Myocyte (in vitro differentiated cells): Measurements from ENCODE around the gene NTN1. TPM values are rescaled to one million over a fixed set of nuclear protein-coding genes. Genes with fewer than 3 reads are reported as not detected.
A peak's percentile ranks its signal among the peaks of the same experiment; 100 is the strongest.

Source experiments
- DNase-seq: peaks from one replicate; pipeline ENCODE4 v3.0.0-alpha.2; 2012; ENCODE audit warnings: low read depth
- total RNA-seq: library from RNA; depleted of rRNA; stranded (reverse); fragments of >200 nt; gene quantifications from 2 replicates; pipeline ENCODE4 v1.2.3, GENCODE V29; 2014

Gene NTN1
- total RNA-seq, 1 donor from 2014 or later: 1.2 TPM

DNA sequence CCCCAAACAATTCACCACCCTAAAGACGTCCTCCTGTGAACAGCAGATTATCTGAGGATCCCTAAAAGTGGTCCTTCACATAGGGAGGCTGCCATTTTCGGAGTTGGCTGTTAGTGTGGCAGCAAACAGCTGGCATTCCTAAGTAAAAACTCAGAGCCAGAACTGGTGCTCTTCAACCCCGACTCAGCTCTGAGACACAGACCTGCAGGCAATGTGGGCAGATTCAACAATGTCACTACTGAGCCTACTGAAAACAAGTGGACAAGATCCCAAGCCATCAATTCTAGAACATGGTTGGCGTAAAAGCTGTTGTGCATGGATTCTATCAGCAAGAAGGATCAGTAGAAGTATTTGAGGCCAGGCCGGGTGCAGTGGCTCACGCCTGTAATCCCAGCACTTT is 247.2 kb downstream of the NTN1 start:
- DNase-seq: peak; percentile 66

DNA sequence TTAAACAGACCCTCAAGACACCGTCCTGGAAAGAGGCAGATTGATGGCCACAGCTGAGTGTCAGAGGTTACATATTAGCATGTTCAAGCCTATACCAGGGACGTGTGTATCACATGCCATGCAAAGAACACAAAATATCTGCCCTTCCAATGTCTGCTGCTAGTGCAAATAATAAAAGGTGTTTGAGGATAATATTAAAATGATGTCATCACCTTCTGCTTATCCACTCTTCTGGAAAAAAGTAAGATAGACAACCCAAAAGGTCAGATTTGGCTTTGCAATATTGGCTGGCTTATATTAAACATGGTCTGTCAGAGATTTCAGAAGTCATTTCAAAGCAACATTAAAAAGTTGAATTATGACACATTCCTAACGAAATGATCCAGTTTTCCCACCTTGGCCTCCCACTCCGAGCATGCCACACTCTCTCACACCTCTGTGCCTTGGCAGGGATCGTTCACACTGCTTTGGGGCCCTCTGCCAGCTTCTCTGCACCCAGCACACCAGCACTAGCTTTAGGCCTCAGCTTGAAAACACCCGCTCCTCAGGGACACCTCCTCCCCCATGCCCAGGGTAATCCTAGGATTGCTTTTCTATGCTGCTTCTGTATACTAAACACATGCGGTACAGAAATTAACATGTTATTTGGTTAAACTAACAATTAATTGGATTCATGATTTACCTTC is 248.2 kb downstream of the NTN1 start:
- DNase-seq: no peak

DNA sequence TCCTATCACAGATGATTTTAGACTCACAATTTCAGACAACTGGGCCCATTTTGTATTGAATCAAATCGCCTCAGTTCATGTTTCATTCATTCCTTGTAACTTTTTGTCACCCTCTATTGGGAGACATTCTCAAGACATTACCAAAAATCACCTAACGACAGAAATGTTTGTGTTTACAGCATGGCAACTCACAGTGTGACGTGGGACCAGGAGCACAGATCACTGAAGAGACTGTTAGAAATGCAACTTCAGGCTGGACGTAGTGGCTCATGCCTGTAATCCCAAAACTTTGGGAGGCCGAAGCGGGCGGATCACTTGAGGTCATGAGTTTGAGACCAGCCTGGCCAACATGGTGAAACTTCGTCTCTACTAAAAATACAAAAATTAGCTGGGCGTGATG is 249.6 kb downstream of the NTN1 start:
- no peak for DNase-seq

DNA sequence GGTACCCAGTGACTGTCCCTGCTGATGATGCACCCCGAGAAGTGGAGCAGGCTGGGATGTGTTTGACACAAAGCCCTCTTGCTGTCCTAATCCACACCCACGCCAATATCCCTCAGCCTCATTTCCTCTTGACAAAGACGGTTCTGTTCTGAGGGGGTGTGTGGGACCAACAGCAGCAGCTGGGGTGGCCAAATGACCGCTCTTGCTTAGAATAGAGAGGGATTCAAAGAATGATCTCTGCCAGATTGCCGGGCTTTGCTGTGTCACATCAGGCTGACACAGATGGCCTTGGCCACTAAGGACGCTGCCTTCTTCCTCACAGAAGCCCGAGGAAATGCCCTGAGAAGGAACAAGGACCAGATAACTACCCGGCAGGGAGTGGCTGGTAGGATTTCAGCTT is 250.7 kb downstream of the NTN1 start:
- DNase-seq: peak; percentile 49

DNA sequence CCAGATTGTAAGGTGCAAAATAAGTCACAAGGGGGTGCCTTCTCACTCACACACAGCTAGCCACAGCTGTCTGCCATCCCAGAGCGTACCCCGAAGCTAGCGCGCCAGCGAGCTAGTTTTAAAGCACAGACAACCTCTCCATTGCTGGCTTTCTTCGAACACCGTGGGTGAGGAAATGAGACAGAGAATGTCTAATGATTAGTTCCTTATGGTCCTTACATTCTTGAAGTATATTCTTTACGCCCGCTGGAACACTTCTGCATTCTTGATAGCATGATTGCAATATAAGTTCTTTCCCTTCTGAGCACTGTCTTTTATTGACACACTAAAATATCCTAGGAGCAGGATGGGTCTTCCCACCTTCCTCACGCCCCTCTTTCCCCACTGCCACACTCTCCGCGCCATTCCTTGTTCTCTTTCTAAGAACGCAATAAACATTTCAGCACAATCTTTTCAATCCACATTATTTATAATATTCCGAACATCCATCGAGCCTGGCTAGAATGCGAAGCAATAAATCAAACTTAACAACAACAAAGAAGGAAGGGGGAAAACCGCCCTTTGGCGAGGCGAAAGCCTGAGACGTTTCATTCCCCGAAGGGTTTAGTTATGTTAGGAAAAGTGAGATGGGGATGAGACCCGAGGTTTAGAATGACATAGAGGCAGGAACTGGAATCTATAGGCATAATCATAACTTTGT is 251.3 kb downstream of the NTN1 start:
- no peak for DNase-seq

DNA sequence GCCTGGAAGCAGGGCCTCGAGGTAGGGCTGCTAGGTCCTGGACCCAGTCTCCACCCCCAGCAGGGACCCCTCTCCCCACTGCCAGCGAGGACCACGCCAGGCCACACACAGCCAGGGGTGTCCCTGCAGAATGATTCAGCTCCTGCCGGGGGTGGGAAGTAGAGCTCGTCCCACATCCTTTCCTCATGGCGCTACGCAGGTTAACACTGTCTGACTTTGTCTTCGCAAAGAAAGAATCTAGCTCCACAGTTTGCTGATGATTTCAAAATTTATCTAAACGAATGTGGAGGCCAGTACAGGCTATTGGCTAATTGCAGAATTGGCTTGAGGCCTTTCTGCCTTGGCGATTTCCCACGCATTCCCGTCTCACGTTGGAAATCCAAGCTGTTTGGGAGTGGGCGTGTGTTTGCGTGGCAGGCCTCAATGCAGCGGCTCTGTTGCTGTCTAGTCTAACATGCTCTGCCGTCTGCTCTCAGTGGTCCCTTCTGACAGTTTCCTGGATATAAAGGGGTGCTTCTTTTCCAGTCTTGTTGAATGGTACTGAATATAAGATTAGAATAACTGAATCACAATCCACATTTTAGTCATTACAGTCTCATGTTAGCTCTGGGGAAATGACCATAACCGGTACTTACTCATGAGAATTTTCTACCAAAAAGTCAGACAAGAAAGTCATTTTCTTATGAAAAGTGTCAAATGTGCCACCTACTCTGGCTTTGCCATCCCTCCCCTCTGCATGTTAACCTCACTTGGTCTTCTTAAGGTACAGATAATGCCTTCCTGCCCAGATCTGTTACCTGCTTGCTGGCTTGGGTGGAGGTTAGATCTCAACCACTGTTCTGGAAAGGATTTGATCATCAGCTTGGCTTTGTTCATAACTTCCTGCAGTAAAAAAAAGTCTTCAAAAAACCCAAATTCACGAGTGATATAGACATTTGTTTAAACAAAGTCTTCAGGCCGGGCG is 252.4 kb downstream of the NTN1 start:
- no peak for DNase-seq

DNA sequence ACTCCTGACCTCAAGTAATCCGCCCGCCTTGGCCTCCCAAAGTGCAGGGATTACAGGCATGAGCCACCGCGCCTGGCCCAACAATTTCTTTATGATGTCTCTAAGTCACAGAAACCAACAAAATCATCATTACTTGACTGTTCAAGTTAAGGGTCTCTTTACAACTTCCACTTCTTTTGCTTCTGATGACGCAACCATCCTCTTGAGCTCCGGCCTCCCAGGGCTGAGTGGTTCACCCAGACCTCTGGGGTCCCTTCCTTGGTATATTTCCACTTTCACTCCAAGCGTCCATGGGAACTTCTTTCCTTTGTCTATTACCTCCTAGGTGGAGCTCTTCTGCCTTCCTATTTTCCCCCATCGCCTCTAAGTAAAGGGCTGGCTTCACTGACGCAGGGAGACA is 253.7 kb downstream of the NTN1 start:
- no peak for DNase-seq

DNA sequence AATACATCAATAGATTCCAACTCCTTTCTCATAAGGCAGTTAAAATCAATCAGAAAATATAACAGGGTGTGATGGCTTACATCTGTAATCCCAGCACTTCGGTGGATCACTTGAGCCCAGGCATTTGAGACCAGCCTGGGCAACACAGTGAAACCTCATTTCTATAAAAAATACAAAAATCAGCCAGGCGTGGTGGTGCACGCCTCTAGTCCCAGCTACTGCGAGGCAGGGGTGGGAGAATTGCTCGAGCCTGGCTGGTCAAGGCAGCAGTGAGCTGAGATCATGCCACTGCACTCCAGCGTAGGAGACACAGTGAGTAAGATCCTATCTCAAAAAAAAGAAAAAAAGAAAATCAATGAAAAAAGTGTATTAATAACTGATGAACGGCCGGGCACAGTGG is 258.6 kb downstream of the NTN1 start:
- no peak for DNase-seq

DNA sequence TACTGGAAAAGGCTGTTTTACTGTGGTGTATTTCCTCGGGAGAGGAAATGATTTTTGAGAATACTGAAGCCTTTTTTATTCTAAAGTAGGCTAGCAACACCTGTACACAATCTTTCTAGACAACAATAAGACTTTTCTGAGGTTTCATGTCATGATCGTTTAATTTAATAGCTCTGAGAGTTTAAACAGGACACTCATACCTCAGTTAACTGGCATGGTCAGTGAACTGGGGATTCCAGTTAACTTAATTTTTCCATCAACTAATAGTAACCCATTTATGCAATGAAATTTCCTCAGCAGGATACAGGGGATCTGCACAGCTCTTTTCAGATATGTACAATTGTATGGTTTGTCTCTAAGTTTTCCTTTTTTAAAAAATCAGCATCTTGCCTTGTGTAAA is 262.6 kb downstream of the NTN1 start:
- no peak for DNase-seq

DNA sequence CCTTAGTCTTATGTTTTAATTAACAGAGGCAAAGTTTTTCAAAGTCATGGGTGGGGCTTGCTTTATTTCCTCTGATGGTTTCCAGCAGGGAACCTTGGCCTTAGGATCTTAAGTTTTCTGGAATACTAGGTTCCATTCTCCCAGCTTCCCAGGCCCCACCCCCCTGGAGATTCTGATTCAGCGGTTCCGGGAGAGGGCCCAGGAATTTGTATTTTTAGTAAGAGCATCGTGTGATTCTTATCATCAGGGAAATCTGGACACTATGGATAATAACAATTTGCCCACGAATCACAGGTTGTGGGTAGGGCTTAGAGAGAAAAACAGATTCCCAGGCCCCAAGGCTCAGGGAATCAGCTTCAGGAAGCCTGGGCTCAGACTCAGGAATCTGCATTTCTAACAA is 263.6 kb downstream of the NTN1 start:
- no peak for DNase-seq

DNA sequence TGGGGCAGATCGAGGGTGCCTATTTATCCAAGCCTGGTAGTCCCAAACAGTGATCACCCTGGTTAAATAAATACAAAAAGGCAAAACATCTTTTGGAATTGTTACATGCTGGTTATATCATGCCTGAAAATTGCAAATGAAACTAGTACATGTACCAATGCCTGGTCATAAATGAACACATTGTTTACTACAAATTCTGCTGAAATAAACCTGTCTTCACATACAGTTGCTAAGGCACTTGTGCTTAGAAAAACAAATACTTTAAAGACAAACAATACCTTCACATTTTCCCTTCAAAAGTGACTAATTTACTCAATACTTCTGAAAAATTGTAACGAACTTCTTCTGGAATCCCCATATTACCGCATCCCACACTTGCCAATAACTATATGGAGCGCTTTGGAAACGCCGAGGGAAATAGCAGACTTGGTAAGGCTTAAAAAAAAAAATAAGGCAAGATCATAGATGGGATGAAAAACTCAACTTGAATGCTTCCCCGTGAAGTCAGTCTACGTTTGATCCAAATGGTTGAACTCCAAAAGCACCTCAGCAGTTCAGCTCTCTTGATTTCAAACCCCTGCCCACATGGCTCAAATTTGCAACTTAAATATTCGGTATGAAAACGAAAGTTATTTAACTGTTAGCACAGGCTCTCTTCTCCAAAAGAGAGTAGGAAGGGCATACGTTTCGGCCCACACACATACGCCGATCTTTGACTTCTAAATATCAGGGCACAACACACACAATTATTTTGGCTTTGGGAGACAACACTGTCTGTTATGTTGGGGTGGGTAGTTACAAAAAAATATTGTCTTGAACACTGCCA is 264.5 kb downstream of the NTN1 start:
- no peak for DNase-seq

DNA sequence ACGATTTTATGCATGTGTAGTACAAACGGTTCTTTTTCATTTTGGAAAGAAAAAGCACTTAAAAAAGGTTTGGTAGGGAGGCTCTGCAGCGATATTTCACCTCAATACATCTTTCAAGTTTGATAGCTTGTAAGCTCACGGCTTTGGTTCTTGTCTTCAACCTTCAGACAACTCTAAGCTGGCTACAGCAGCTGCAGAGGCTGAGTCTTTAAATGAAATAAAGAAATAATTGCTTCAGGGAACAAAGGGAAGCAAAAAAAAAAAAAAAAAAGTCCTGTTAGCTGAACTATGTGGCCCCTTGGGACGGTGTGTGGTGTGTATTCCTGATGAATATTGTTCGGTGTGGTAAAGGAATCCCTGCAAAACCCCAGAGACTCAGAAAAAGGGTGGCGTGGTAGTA is 265.1 kb downstream of the NTN1 start:
- no peak for DNase-seq

DNA sequence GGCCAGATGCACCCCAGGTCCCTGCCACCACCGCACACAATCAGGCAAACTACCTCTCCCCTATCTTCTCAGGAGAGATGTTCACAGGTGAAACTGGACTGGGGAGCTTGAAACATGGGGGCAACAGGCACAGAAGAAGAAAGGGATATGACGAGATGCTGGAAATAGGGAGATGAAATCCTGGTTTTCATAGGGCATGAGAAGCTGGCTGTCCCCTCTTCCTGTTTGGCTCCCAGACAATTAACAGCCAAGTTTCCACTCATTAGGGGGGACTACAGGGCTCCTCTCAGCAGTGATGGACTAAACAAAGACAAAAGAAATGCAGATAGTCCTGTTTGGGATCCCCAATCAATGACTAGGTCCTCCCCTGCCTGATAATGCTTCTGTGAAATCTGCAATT is 266.0 kb downstream of the NTN1 start:
- no peak for DNase-seq

DNA sequence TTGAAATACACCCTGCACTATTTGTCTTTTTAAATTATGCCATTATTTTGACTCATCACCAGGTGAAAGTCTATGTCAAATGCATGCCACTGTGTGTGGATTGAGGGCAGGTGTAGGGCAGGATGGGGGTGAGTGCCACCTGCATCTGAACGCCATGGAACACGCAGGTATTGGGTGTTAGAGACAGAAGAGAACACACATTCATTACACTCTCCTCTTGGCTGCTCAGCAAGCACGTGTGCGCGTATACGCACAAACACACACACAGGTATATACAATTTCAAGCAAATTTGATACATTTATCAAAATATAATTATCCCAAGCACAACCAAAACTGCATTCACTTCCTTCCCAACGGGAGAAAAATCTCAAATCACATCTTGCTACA is 268.9 kb downstream of the NTN1 start:
- DNase-seq: no peak

DNA sequence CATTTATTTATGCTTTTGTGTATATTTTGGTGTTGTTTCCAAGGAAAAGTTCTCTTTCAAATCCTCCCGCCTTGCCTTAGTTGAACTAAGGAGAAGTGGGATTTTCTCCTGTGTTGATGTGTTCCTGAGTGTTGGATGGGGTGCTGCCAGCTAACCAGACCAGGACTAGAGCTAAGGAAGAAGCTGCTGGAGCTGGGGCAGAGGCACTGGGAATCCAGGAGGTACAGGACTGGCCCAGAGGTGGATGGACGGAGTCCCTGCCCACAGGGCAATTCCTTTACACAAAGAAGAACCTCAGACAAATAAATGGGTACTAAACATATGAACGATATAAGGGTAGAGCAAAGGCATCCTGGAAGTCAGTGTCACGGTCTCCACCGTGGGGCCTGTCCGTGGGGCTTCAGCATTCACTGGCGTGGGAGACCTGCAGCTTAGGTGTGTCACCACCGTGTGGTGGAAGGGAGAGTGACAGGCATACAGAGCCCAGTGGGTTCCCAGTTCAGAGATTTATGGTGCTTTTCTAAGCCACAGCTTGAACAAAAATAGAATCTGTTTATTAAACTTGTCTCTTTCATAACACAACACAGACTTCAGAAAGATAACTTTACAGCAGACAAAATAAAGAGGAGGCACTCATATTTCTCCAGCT is 270.7 kb downstream of the NTN1 start:
- peak; percentile 22 for DNase-seq

DNA sequence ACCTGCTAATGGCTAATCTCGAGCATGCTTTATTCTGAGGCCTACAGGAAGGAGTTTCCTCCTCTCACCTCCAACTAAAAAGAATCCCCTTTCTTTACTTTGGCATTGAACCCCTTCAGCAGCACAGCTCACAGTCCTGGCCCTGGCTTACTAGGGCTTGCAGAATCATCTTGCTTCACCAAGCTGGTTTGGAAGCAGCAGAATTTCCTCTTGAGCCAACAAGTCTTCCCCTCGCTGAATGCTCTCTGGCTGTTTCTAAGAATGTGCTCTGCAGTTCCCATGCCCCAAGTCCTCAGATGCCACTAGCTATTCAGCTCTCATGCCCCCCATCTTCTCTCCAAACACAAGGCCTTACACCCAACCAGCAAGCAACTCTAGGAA is 271.2 kb downstream of the NTN1 start:
- no peak for DNase-seq
